NCI-H345 treated with DMSO at 0.1 percent for 48 hours (cell line): ENCODE results near the gene FOXD4L6.
"Not testable (repeated sequence)": the region's sequence is repeated elsewhere in the genome, so short reads cannot be mapped to it uniquely, and the experiment has no call there.

Experiments
- DNase-seq: peaks from one replicate; lab custom pipeline; 2025; ENCODE audit not compliant: unreplicated experiment; lab: John Stamatoyannopoulos, UW

Gene FOXD4L6

DNA sequence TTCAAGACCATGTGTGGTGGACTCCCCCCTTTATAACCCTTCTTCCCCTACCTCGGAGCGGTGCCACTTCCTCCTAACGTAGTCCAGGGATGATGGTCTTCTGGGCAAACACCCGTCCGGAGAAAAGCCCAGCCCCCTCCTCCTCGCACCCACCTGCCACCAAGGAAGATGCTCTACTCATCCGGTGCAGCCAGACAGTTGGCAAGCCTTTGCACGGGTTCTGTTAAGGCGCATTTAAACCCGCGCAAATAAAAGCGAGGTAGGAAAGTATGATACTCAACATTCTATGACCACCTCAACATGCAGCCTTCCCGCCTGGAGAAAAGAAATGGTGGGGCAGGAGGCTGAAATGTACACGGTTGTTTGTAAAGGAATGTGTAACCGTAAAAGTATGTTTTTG is at the start of gene FOXD4L6:
Gene FOXD4L6, minus strand, starts transcription at position 101 of the 400 bp plus-strand sequence. CDS start 298 bp downstream, outside the sequence.
- DNase-seq: not testable (repeated sequence)

GRCh38 chr9:41174994-41175393 is 46.5 kb upstream of the FOXD4L6 start:
- not testable (repeated sequence) for DNase-seq

DNA sequence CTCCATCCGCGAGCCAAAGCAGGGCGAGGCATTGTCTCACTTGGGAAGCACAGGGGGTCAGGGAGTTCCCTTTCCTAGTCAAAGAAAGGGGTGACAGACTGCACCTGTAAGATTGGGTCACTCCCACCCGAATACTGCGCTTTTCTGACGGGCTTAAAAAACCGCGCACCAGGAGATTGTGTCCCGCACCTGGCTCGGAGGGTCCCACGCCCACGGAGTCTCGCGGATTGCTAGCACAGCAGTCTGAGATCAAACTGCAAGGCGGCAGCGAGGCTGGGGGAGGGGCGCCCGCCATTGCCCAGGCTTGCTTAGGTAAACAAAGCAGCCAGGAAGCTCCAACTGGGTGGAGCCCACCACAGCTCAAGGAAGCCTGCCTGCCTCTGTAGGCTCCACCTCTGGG is 21.6 kb upstream of the FOXD4L6 start:
- not testable (repeated sequence) for DNase-seq

- DNase-seq: not testable (repeated sequence)
Observed at GRCh38 chr9:41141878-41142277, 13.4 kb upstream of the FOXD4L6 start.

- not testable (repeated sequence) for DNase-seq
Observed at GRCh38 chr9:41126746-41127446, 1.6 kb downstream of the FOXD4L6 start.

DNA sequence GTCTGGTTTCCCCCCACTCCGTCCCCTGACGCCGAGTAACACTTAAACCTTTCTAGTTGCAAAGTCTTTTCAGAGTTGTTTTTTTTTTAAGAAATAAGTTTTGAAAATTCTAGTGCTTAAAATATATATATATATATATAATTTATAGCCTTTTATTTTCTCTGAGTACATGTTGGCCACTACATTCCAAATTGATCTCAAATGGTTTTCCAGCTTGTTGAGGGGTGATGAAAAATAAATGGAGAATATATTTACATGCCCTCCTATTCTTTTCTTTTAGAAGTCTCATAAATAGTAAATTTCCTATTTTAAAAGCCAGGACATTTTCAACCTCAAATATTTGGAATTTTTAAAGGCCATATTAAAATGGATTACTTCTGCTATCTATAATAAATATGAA is 2.5 kb downstream of the FOXD4L6 start:
- not testable (repeated sequence) for DNase-seq

DNA sequence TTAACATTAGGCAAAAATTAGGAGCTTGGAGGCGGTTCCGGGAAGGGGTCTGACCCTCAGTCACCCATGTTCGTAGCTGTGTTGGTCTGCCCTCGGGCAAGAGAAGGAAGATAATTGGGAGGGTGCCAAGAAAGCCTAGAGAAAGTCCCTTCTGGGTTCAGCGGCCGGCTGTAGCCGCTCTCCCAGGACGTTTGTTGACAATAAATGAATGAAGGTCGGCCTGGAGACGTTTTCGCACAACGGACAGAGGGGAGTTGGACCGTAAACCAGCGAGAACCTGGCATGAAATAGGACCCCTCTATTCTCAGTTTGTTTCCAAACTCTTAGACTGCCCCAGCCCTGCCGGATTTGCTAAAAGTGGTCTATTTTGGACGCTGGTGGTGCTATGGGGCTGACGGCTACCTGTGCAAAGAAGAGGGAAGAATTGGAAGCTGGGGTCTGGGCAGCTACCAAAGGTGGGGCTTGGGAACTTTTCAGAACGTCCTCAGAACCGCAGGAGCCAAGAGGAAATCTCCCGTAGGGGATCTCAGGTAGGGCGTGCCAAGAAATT is 3.3 kb downstream of the FOXD4L6 start:
- not testable (repeated sequence) for DNase-seq

- not testable (repeated sequence) for DNase-seq
Observed at GRCh38 chr9:41124250-41125108, 4.0 kb downstream of the FOXD4L6 start.

DNA sequence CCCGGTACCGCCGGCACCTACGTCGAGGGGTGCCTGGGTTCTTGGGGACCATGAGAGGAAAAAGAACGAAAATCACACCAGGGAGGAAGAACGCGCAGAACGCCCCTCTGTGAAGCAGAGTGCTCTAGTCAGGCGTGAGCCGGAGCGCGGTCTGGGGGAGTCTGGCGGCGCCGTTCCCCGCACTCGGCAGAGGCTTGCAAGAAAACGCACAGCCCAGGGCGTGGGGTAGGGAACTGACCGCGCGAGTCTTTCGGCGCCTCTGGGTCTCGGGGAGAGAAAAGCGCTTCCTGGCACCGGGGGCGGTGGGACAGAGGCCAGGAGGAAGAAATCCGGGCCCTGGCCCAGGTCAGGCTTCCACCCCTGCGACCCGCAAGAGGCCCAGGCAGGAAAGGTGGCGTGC is 4.7 kb downstream of the FOXD4L6 start:
- DNase-seq: not testable (repeated sequence)

DNA sequence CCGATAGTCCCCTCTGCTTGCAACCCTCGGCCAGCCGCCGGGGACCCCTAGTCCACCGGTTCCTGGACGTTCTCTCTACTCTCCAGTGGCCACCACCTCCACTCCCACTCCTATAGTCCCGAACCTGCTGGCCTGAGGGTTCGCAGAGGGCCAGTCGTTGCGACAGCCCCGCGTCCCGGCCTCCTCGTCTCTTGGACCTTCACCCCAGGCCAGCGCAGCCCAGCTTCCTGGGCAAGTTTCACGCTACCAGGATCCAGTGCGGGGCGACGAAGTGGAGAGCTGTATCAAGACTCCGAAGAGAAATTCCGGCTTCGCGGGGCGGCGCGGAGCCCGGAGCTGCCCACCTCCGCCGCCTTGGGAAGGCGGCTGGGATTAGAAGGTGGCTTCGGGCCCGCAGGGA is 5.1 kb downstream of the FOXD4L6 start:
- not testable (repeated sequence) for DNase-seq

GRCh38 chr9:41120696-41121095 is 7.8 kb downstream of the FOXD4L6 start:
- DNase-seq: not testable (repeated sequence)

DNA sequence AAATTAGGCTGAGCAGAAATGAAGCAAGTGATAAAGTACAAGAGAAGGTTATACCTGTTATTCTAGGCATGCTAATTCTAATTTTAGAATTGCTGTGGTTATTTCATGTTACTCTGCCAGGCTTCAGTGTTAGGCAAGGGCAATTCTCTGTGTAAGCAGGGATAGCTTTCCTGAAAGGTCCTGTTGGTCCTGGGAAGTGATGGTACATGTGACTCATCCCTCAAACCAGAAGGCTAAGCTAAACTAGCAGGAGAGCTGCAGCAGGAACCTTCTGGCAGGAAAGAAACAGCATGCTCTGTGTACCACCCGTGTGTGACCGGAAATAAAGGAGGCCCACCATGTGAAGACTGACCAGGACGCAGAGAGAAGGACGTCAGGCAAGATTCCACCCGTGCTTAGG is 8.8 kb downstream of the FOXD4L6 start:
- DNase-seq: not testable (repeated sequence)

- not testable (repeated sequence) for DNase-seq
Observed at GRCh38 chr9:41119311-41119710, 9.2 kb downstream of the FOXD4L6 start.

DNA sequence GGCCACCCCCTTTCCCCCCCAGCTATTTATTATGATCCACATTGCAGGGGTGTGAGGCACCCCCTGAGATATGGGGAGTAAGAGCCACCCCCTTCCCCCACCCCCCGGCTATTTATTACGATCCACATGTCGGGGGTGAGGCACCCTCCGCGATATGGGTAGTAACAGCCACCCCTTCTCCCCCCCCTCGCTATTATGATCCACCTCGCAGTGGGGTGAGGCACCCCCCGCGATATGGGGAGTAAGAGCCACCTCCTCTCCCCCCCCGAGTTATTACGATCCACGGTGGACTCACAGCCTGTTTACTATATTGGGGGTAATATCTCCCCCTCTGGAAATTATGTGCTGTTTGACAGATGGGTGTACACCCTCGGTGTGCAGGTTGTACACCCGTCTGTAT is 15.1 kb downstream of the FOXD4L6 start:
- not testable (repeated sequence) for DNase-seq

GRCh38 chr9:41111414-41111813 is 17.1 kb downstream of the FOXD4L6 start:
- not testable (repeated sequence) for DNase-seq

DNA sequence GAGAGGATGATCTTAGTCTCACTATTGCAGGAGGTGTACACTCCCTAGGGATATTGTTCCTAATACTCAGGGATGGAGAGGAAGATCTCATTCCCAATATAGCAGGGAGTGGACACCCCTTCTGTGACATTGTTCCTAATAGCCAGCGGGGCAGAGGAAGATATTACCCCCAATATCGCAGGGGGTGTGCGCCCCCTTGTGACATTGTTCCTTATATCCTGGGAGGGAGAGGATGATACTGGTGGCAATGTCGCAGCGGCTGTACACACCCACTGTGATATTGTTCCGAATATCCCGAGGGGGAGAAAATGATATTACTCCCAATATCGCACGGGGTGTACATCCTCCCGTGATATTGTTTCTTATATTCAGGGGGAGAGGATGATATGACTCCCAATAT is 17.6 kb downstream of the FOXD4L6 start:
- not testable (repeated sequence) for DNase-seq

GRCh38 chr9:41109253-41109652 is 19.2 kb downstream of the FOXD4L6 start:
- not testable (repeated sequence) for DNase-seq

DNA sequence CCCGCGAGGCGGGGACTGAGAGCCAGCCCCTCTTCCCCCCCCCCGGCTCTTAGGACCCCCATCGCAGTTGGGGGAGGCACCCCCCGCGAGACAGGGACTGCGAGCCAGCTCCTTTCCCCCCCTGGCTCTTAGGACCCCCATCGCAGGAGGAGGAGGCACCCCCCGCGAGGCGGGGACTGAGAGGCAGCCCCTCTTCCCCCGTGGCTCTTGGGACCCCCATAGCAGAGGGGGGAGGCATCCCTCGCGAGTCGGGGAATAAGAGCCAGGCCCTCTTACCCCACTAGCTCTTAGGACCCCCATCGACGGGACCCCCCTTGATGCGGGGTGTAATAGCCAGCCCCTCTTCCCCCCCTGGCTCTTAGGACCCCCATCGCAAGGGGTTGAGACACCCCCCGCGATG is 19.7 kb downstream of the FOXD4L6 start:
- DNase-seq: not testable (repeated sequence)

DNA sequence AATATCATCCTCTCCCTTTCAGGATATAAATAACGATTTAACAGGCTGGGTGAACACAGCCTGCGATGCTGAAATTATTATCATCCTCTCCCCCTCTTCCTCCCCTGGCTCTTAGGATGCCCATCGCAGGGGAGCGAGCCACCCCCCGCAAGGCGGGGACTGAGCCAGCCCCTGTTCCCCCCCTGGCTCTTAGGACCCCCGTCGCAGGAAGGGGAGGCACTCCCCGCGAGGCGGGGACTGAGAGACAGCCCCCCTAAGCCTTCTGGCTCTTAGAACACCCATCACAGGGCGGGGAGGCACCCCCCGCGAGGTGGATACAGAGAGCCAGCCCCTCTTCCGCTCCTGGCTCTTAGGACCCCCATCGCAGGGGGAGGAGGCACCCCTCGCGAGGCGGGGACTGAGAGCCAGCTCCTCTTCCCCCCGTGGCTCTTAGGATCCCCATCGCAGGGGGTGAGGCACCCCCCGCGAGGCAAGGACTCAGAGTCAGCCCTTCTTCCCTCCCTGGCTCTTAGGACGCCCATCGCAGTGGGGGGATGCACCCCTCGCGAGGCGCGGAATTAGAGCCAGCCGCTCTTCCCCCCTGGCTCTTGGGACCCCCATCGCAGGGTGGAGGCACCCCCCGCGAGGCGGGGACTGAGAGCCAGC is 21.9 kb downstream of the FOXD4L6 start:
- not testable (repeated sequence) for DNase-seq

DNA sequence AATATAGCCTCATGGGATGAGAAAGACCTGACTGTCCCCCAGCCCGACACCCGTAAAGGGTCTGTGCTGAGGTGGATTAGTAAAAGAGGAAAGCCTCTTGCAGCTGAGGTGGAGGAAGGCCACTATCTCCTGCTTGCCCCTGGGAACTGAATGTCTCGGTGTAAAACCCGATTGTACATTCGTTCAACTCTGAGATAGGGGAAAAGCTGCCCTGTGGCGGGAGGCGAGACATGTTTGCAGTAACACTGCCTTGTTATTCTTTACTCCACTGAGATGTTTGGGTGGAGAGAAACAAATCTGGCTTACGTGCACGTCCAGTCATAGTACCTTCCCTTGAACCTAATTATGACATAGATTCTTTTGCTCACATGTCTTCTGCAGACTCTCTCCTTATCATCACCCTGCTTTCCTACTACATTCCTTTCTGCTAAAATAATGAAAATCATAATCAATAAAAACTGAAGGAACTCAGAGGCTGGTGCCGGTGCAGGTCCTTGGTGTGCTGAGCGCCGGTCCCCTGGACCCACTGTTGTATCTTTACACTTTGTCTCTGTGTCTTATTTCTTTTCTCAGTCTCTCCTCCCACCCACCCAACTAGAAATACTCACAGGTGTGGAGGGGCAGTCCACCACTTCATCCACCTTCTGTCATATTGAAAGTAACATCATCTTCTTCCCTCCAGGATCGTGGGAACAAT is 22.8 kb downstream of the FOXD4L6 start:
- not testable (repeated sequence) for DNase-seq
